Stimulated activated CD4-positive, alpha-beta T cell treated with anti-CD3 and anti-CD28 coated beads, Interleukin-2, amount 100 ng/mL, for 4 hours (primary cell): ENCODE data around the gene SLC29A3.

Experiments
- DNase-seq: peaks from one replicate; pipeline ENCODE4 v3.0.0-alpha.2; 2020; ENCODE audit warnings: low read depth

Gene SLC29A3

DNA sequence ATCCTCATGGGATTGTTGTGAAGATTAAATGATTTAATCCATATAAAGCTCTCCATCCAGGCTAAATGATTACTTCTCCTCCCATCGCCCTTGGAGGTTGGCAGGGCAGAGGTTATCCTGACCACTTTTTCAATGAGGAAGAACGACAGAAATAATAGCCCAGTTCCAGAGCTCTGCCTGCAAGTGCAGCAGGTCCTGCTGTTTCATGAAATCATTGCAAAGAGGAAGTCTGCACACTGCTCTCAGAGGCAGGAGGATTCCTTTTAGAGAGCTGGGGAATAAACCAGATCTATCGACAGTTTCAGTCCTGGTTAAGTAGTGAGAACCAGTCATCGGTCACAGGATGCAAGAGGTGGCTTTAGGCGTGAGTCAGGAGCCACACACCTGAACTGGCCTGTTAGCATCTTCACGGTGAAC lies 52.7 kb downstream of the SLC29A3 start:
- no peak for DNase-seq

DNA sequence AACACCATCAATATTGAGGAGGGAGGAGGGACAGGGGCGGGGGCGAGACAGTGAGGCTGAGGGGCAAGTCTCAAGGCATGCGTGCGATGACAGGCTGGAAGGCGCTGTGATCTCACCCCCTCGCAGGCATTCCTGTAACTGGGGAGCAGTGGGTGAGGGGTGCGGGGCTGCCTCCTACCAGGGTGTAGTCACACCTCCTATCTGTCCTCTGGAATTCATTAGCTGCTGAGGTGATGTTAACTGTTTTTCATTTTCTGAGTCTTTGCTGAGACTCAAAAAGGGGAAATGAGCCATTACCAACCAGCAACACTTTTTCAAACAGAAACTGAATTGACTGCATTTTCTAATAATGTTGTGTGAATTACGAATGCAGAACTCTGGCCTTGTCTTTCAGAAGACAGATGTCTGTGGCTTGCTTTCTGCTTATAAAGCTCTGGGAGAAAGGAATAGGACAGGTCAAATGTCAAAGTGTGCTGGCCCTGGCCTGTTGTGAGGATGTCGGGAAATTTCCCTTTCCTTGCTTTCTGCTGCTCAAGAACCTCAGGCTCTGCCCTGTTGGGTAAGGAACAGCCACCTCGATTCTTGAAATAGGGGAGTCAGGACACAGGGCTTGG lies 53.9 kb downstream of the SLC29A3 start:
- DNase-seq, result no peak

DNA sequence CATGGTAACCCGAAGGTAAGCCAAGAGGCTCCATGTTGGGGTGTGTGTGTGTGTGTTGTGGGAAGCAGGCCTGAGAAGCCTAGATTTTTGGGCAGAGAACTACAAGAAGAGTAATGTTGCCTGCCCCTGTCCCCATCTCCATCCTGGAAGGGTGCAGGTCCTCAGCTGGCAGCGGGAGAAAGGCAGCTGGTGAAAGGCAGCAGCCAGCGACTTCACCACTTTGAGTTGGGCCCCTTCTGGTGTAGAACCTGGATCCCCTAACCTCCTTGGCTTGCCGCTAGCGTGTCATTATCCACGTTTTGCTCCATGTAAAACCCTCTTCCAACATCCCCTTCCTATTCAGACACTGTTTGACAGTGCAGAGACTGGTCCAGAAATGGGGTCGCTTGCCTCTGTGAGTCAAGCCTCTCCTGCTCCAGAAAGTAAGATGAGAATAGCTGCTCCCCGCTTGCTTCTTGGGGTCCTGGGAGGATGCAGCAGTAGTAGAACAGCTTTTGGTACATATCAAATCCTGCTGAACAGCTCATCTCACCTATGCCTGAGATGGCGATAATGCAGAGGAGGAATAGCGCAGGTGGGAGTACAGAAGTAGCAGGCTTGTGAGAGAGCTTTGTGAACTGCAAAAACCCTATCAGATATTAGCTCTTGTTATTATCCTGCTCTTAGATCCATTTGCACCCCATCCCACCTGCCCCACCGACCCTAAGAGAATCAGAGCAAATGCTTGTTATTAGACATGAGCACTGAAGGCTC lies 55.6 kb downstream of the SLC29A3 start:
- DNase-seq, result no peak

DNA sequence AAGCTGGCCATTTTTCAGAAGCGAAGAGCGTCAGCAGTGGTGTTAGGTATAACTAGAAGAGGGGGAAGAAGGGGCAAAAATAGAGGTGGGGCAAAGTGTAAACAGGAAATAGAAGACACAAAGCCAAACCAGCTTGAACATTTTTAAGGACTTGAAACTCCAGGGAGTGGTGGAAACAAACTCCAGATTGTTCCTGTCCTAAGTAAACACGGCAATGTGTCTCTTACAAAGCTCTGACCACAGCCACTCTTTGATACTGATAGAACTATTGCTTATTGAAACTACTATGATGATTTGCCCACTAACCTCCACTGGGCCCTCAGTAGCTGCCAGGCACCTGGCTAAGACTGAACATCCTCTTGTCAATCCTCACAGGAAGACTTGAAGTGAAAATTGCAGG lies 56.9 kb downstream of the SLC29A3 start:
- no peak for DNase-seq

DNA sequence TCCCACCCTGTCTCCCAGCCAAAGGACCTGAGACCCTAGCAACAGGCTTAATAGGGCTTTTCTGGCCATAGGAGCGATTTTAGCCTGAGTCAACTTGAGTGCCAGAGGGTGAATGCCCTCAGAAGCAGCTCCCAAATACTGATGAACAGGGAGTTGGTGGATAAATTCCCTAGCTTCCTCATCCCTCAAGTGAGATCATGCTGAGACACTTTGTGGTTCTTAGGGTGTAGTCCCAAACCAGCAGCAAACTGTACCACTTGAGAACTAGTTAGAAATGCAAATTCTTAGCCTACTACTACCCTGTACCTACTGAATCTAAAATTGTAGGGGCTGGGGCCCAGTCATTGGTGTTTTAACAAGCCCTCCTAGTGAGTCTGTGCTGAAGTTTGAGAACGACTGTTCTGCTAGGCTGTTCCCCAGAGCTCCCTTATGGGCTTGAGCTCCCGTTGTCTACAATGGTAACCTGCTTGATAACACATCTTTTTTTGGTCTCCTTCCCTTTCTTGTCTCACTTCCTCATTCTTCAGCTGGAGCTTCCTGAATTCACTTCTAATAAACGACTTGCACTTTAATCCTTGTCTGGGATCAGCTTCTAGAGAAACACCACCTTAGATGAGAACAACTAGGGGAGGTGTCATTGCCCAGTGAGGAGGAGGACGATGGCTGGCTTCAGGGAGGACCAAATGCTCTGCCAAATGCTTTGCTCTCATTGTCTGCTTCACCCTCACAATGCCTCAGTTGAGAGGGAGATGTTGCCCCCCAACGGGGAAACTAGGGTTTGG lies 59.5 kb downstream of the SLC29A3 start:
- no peak for DNase-seq

DNA sequence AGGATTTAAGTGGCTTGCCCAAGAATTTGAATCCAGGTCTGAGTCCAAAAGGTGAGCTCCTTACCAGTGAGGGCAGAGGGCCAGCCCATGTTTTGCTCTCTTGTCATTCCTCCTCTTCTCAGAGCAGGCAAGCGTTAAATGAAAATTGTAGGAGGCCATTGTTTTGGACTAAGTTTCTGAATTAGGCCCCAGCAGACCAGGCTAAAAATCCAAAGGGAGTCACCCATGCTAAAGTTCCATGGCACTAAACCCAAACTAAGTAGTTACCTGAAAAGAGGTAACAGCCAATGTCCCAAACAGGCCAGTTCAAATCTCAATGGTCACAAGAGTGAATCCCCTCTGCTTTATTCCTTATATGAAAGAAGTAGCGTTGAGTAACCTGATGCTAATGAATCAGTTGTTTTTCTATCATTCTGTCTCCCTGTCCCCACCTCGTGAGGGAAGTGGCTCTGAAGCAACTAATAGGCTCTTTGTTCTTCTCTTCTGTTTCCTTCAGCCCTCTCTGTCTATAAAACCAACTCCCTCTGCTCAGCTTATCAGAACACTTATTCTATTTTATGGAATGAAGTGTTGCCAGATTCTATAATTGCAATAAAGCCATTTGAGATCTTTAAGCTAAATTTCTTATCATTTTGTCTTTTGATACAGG lies 60.2 kb downstream of the SLC29A3 start:
- DNase-seq, result no peak

DNA sequence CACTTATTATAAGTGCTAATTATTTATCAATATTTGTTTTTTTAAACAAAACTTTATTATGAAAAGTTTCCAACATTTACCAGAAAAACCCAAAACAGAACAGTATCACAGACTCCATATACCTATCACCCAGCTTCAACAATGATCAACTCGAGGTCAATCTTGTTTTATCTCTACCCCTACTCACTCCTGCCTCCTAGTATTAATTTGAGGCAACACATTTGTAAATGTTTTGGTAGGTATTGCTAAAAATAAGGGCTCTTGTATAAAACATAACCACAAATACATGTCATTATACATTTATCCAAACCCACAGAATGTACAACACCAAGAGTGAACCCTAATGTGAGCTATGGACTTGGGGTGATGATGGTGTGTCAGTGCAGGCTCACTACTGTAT lies 61.8 kb downstream of the SLC29A3 start:
- DNase-seq, result no peak

DNA sequence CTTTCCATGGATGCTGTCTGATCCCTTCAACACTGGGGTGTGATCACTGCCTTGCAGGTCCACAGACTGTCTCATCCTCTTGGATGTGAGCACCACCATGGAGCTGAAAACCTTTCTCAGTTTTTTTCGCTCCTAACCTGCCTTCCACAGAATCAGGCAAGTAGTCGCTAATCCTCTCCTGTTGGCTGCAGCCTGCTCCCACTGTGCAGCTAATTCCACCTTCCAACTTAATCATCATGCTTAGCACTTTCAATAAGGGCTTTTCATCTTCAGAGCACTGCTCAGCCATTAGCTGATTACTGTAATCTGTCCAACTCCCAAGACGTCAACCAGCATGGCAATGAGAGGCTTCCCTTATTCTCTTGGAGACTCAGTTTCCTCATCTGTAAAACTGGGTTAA lies 62.6 kb downstream of the SLC29A3 start:
- DNase-seq, result no peak

DNA sequence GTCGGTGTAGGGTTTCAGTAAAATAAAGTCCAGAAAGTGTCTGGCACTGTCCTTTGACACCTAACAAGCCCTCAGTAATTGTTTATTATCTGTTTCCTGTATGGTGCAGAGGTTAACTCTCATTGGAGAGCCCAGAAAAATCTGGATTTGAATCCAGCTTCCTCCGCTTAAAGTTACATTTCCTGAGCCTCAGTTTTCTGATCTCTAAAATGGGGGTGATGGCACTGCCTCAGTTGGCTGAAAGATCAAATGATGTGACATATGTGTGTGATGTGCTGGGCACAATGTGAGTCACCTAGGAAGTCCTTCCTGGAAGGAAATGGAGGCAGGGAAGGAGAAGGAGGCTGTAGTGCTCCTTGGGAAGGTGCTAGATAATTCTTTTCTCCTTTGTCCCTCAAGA lies 63.0 kb downstream of the SLC29A3 start:
- no peak for DNase-seq

DNA sequence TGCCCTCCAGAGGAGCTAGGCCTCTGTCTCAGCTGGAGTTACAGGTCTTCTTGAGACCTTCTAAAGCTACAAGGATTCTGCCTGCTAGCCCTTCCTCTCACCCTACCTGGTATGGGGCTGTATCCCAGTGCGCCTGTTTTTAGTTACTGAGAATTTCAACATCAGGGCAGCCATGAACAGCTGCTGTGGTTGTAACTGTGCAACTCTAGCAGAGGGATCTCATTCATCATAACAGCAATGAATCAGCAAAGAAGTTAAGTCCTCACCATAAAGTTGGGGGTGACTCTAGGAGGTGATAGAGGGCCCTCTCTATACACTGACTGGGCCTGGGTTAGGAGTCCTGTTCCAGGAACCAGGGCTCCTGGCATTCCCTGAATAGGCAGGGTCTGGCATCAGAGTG lies 63.7 kb downstream of the SLC29A3 start:
- DNase-seq, result no peak

DNA sequence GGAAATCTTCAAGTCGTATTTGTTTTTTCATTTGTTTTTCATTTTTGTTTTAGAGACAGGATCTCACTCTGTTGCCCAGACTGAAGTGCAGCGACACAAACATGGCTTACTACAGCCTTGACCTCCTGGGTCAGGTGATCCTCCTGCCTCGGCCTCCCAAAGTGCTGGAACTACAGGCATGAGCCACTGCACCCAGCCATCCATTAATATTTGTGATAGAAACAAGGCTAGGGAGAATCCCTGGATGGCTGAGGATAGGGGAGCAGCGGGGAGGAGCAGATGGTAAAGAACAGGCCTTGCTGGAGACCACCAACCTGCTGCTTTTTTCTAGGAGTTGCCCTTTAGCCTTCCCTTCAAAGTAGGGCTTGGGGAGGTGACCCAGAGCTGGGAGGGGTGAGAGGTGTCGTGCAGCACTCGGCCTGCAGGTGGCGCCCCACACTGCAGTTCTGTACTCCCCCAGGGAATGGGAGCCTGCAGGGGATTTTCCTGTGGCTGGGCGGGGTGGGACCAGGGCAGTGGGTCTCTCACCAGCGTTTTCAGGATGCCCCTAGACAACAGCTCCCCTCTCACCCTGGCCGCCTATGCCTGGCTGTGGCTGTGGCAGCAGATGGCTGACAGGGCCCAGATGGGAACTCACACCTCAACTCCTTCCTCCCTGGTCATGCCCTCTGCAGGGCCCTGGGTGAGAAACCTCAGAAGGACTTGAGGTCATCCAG lies 65.1 kb downstream of the SLC29A3 start:
- peak; percentile 57 for DNase-seq

DNA sequence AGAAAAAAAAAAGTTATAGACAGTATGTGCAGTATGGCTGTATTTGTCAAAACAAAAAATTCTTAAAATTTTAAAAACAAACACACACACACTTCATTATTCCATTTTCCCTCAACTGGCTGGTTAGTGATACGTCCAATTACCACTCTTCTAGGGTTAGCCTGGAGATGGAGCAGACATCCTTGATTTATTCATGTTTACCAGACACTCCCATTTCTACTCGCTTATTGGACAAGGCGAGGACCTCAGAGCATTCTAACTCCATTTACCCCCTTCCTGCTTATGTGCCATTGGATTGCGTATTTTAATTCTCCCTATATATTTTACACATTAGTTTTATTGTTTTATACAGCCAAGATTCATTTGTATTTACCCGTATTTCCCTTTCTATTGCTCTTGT lies 69.1 kb downstream of the SLC29A3 start:
- no peak for DNase-seq

DNA sequence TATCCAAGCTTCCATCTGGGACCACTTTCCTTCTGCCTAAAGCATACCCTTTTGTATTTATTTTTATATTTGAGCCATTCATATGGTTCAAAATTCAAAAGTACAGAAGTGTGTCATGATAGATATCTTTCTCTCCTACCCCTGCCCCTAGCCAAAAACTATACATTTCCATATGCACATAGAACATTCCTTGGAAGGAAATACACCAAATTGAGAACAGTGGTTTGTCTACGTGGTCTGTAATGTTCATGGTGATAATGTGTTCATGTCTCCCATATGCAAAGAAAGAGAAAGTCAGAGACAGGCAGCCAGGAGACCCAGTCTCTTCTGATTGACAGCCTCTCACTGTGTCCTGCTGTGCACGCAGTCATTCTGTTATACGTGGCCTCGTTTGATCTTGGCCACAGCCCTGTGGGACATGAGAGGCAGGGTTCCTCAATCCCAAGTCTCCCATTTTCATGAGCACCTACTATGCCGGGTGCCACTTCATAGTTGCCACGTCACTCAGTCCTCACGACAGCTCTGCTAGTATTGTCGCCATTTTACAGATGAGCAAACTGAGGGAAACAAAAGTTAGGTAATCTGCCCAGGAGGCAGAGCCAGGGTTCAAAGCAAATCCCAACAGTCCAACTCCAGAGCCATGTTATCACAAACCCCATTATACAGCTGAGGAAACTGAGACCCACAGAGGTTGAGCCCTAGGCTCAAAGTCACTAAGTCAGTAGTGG lies 69.7 kb downstream of the SLC29A3 start:
- no peak for DNase-seq

DNA sequence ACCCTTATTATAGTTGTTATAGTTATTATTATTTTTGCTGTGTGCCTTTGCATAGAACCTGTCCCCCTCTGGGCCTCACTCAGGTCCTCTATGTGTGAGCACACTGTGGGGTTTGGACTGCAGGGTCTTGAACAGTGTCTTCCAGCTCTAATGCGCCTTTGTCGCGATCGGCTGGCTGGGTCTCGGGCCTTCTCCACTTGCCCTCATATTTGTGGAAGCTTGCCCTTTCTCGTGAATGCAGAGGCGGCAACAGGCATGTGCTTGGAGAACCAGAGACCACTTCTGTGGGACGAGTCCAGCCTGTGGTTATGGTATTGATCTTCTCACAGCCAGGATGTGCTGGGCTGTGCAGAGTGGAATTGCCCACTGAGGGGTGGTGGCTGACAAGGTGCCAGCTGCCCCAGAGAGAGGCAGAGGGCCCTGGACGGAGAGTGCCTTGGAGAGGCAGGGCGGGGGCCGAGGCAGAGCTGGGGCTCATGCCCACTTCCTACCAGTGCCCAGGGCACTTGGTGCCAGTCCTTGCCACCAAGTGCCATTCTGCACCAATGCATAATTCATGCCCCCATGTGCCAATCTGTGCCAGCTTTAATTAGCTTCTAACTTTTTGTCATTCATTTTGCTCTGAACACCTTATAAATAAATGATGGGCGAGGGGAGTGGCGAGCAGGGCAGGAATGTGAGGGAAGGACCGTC lies 70.9 kb downstream of the SLC29A3 start:
- DNase-seq, result no peak

DNA sequence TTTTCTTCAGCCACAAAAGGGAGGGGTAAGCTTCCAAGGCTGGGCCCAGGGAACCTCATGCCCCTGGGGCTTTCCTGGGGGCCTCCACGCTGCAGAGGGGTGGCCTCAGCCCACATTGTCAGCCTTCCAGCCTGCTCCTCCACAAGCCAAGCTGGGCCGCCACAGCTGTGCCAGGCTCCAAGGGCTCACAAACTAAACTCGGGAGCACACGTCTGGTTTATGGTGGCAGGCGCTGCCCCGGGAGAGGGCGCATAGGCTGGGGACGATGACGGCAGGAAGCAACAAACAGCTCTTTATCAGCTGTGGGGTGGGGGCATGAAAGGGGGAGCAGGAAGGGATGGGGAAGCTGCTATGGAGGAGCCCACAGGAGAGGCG lies 71.4 kb downstream of the SLC29A3 start:
- DNase-seq, result no peak

DNA sequence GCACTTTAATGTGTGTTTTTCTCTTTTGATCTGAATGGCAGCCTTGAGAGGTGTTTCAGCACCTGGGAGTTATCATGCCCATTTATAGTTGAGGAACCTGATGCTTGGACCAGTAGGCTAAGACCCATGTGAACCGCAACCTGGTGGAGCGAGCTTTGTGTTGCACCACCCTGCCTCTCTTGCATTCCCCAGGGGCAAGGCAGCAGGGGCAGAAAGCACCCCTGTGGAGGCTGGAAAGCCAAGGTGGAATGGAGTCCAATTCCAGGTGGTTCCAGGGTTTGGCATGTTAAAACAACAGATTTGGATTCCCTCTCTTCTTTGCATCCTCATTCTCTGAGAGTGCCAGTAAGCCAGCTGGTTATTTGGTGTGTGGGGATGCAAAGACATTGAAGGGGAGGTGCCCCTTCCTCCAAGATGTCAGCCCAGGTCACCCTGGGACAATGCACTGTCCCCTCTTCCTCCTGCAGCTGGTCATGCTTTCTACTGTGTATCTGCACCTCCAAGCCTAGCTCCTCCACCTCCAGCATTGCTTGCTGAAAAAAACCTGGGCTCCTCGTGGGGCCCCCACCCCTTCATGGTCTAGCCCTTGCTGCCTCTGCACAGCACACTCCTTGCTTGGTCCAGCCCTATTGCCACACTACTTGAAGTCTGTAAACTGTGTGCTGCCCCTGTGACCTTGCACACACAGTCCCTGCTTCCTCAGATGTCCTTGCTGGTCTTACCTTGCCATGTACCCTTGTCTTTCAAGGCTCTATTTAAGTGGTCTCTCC lies 72.0 kb downstream of the SLC29A3 start:
- no peak for DNase-seq

DNA sequence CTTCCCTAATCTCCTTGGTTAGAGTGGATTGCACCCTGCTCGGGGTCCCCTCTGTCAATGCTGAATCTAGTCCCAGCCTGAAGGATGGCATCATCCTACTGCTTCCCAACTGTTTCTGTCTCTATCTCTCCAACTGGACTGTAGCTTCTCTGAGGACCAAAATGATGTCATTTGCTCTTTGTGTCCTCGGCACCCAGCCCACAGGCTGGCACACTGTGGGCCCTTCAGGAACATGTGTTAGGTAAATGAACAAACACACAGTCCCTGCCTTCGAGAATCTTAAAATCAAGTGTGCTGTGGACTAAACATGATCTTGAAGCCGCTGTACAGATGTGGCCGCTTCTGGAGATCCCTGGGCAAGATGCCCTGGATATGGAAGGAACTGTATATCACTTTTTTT lies 72.6 kb downstream of the SLC29A3 start:
- no peak for DNase-seq

DNA sequence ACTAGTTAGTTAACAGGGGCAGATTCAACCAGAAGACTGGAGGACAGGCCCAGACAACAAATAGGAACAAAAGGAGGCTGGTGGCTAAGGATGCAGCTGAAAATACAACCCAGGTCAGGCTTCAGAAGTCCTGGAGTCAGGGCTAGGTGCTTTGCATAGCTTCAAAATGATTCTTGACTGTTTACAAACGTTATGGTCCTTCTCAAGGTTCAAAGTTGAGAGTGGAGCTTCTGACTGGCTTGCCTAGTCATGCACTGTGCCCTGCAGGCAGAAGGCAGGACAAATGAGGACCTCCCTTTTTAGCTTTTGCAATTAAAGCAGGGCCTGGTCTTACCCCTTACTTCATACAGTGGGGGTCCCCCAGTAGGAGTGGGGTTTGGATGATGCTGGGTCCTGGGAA lies 73.2 kb downstream of the SLC29A3 start:
- no peak for DNase-seq

DNA sequence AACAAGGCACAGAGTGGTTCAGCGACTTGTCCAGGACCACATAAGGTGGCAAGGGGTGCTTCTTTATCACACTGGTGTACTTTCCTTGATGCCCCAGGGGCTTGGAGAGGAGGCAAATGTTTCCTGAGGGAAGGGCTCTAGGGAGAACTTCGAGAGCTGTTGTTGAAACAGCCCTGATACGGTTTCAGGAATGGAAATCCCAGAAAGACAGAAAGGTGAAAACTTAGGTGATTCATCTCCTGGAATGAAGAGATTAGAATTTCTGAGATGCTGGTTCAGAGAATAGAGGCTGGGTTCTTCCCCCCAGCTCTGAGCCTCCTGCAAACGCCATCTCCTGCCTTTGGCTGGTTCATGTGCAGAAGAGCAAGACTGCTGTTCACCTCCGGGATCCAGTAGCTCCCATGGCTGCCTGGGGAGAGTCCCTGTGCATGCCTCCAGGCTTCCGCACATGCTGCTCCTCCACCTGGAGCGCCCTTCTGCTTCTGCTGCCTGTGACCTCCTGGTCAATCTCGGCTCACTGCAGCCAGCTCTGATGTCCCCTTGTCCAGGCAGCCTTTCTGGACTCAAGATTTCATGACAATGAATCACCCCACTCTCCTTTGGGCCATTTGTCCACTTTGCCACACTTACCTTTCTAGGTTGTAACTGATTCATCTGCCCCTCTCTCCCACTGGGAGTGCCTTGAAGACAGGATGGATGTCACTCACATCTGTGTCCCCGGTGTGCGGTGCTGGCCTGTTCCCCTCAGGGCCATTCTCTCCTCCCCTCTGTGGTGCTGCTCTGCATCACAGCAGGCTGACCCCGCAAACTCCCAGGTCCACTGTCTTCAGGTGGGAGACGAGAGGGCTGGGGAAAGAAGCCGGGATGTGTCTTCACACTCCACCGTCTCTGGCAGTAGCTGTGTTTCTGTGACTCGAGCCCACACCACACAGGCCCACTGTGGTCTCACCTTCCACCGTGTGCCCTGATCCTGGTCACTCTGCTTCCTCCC lies 74.0 kb downstream of the SLC29A3 start:
- DNase-seq, result no peak
